ENCODE measurements around the gene PRDM15. TPM values are rescaled to one million over a fixed set of nuclear protein-coding genes. Genes with fewer than 3 reads are reported as not detected.

PRDM15 gene
- total and polyA plus RNA-seq, 2 donors (not counting 3 experiments of a cell fraction or from before 2014, with no cell fraction given): 11.8 to 12.9 TPM

- dilution Hi-C loops (cut with MboI; ENCODE audit: extremely low pct_ligation_motif_present, low sequenced_read_pairs): no loop called here
These were observed 978 bp downstream of the PRDM15 start for GRCh38 chr21:41877901-41878830.

More at GRCh38 chr21:41877901-41878830, 978 bp downstream of the PRDM15 start:
- H3K79me2 ChIP-seq (ENCODE audit: control insufficient read depth, insufficient read depth, low read length): peaks cover 27% of the 10 kb centered on the region
- H3K9me3 ChIP-seq (replicated peaks; ENCODE audit: control insufficient read depth, insufficient read depth, low read length): no peaks in the 10 kb centered on the region
- H3K4me2 ChIP-seq (ENCODE audit: insufficient read depth, low read length): peak overlapping the region; percentile 54
- ChIA-PET CTCF (interaction anchor here (0.8 to 2.3 kb wide), 13 partner anchors 11 to 595 kb away, joined by 3 to 12 read pairs (median 4); no protein-coding TSS in a partner anchor), POLR2A (no interaction called here)
- peak overlapping the region; percentile 62 for H3K27ac ChIP-seq (ENCODE audit: insufficient read depth, low read depth, low read length)
- no peak for TF ChIP-seq GATA2 (IDR thresholded peaks at IDR 0.05; ENCODE audit: insufficient read depth, insufficient read length, low read depth, low read length)
- no peak for TF ChIP-seq MYC (IDR thresholded peaks at IDR 0.05; ENCODE audit: low read depth, low read length)
- no peak for TF ChIP-seq POLR2A (IDR thresholded peaks at IDR 0.05; ENCODE audit: low read depth, low read length)
- TF ChIP-seq, protein P1, sequence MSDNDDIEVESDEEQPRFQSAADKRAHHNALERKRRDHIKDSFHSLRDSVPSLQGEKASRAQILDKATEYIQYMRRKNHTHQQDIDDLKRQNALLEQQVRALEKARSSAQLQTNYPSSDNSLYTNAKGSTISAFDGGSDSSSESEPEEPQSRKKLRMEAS (IDR thresholded peaks at IDR 0.05; ENCODE audit: insufficient read depth, insufficient read length): no peak
- TF ChIP-seq POLR2AphosphoS5 (IDR thresholded peaks at IDR 0.05; ENCODE audit: insufficient read depth, low read depth, low read length): no peak
- no peak for TF ChIP-seq EZH2 (IDR thresholded peaks at IDR 0.05; ENCODE audit: borderline replicate concordance, low read depth, low read length, severe bottlenecking)
- TF ChIP-seq JUN (IDR thresholded peaks at IDR 0.05; ENCODE audit: borderline replicate concordance, insufficient read depth, insufficient read length, low read depth): no peak
- TF ChIP-seq FOS (IDR thresholded peaks at IDR 0.05; ENCODE audit: borderline replicate concordance, insufficient read depth, low read length): no peak
- no peak for TF ChIP-seq CTCF (IDR thresholded peaks at IDR 0.05; ENCODE audit: extremely low read depth in 1 of 2, insufficient read depth in 1 of 2, low read depth in 1 of 2, low read length in 2 of 2)
- no peaks in the 10 kb centered on the region for H4K20me1 ChIP-seq (replicated peaks; ENCODE audit: control insufficient read depth, extremely low read depth, insufficient read depth, low read length)
- peak; percentile 83 for FAIRE-seq
- H3K27me3 ChIP-seq (ENCODE audit: control insufficient read depth in 2 of 2, insufficient read depth in 2 of 2, low read length in 2 of 2): no peaks in the 10 kb centered on the region
- intact Hi-C loops (cut with micrococcal nuclease): loop anchor here (2.0 to 5.0 kb wide), 3 partner anchors 54 to 239 kb away; no protein-coding TSS in a partner anchor
- peak overlapping the region; percentile 86 for H3K9ac ChIP-seq (replicated peaks; ENCODE audit: extremely low read depth, insufficient read depth, low read length)
- TSS peak; percentile 57 for BruUV-seq (replicated peaks)
- no peaks in the 10 kb centered on the region for H3K9me1 ChIP-seq (replicated peaks; ENCODE audit: control insufficient read depth, extremely low read depth, insufficient read depth, low read length)
- H3K36me3 ChIP-seq (ENCODE audit: control insufficient read depth in 2 of 2, extremely low read depth in 1 of 2, insufficient read depth in 2 of 2, low read length in 2 of 2): no peaks in the 10 kb centered on the region
- peaks cover 12% of the 10 kb centered on the region for H3K4me1 ChIP-seq (ENCODE audit: control insufficient read depth, extremely low read depth, insufficient read depth, low read length)
- DNase-seq (ENCODE audit: low read depth, low spot score): peak; percentile 55
- H2AFZ ChIP-seq (ENCODE audit: low read depth, low read length): peak overlapping the region; percentile 84
- peak overlapping the region; percentile 57 to 94 (median 88) for H3K4me3 ChIP-seq (replicated peaks in 1 of 3; ENCODE audit: insufficient read depth in 1 of 3, low read depth in 1 of 3, low read length in 3 of 3)
